Astrocyte (in vitro differentiated cells and primary cell): ENCODE data around the gene CAPN11. TPM values are rescaled to one million over a fixed set of nuclear protein-coding genes. Genes with fewer than 3 reads are reported as not detected.

Experiments used
- DNase-seq: peaks from one replicate; pipeline ENCODE4 v3.0.0-alpha.2; 2010; ENCODE audit warnings: low read depth
- FAIRE-seq: peaks from 2 replicates; lab custom pipeline; 2011; peaks lifted over from hg19 to GRCh38; lab: Jason Lieb, UNC
- H2AFZ ChIP-seq: 2 replicates; pipeline ENCODE4 v1.6.0; 2012; ENCODE audit warnings: low read depth, low read length, inconsistent platforms
- H3K27ac ChIP-seq: 2 replicates; pipeline ENCODE4 v1.5.1; 2011; ENCODE audit warnings: low read depth, low read length, inconsistent platforms
- H3K27me3 ChIP-seq: 2 replicates; pipeline ENCODE4 v1.6.0; 2011; ENCODE audit warnings: low read length, inconsistent platforms; ENCODE audit not compliant: insufficient read depth
- H3K36me3 ChIP-seq: 2 replicates; pipeline ENCODE4 v1.5.1; 2011; ENCODE audit warnings: low read length, inconsistent platforms; ENCODE audit not compliant: insufficient read depth
- H3K4me1 ChIP-seq: 2 replicates; pipeline ENCODE4 v1.5.1; 2011; ENCODE audit warnings: low read length, inconsistent platforms; ENCODE audit not compliant: insufficient read depth
- H3K4me2 ChIP-seq: 2 replicates; pipeline ENCODE4 v1.6.0; 2012; ENCODE audit warnings: low read length, inconsistent platforms
- H3K4me3 ChIP-seq: 2 replicates; pipeline ENCODE4 v1.5.1; 2011; ENCODE audit warnings: low read depth, mild to moderate bottlenecking, low read length, inconsistent platforms; ENCODE audit not compliant: insufficient read depth
- H3K79me2 ChIP-seq: 2 replicates; pipeline ENCODE4 v1.6.0; 2012; ENCODE audit warnings: mild to moderate bottlenecking, low read length, inconsistent platforms; ENCODE audit not compliant: insufficient read depth
- H3K9ac ChIP-seq: 2 replicates; pipeline ENCODE4 v1.6.0; 2012; ENCODE audit warnings: mild to moderate bottlenecking, low read length, inconsistent platforms
- H3K9me3 ChIP-seq: 2 replicates; pipeline ENCODE4 v1.5.1; 2012; ENCODE audit warnings: low read depth, mild to moderate bottlenecking, low read length, inconsistent platforms; ENCODE audit not compliant: insufficient read depth
- H4K20me1 ChIP-seq: 2 replicates; pipeline ENCODE4 v1.6.0; 2012; ENCODE audit warnings: low read length, inconsistent platforms; ENCODE audit not compliant: insufficient read depth
- H3K27ac Mint-ChIP-seq: one replicate; pipeline ENCODE4 v1.8.0; 2021; ENCODE audit warnings: mild to moderate bottlenecking, mixed read lengths; ENCODE audit not compliant: unreplicated experiment
- H3K27me3 Mint-ChIP-seq: one replicate; pipeline ENCODE4 v1.8.0; 2021; ENCODE audit warnings: low read depth, mixed read lengths; ENCODE audit not compliant: unreplicated experiment
- H3K36me3 Mint-ChIP-seq: one replicate; pipeline ENCODE4 v1.8.0; 2021; ENCODE audit warnings: low read depth, mixed read lengths; ENCODE audit not compliant: unreplicated experiment
- H3K4me1 Mint-ChIP-seq: one replicate; pipeline ENCODE4 v1.8.0; 2021; ENCODE audit warnings: low read depth, mixed read lengths; ENCODE audit not compliant: unreplicated experiment
- H3K4me3 Mint-ChIP-seq: one replicate; pipeline ENCODE4 v1.8.0; 2021; ENCODE audit warnings: mild to moderate bottlenecking, moderate library complexity, mixed read lengths; ENCODE audit not compliant: unreplicated experiment
- H3K9me3 Mint-ChIP-seq: one replicate; pipeline ENCODE4 v1.8.0; 2021; ENCODE audit warnings: mild to moderate bottlenecking, mixed read lengths; ENCODE audit not compliant: unreplicated experiment
- CTCF ChIP-seq: IDR thresholded peaks from 2 replicates; pipeline ENCODE4 v1.5.1; 2011; ENCODE audit warnings: low read depth, mild to moderate bottlenecking, inconsistent platforms, low read length, moderate library complexity; ENCODE audit not compliant: insufficient read depth
- EZH2 ChIP-seq: IDR thresholded peaks from 2 replicates; pipeline ENCODE4 v1.6.1; 2012; ENCODE audit warnings: mild to moderate bottlenecking, low read length, inconsistent platforms; ENCODE audit not compliant: insufficient read depth
- total RNA-seq: library from RNA; stranded (reverse); gene quantifications from 2 replicates; pipeline ENCODE4 v1.2.1, GENCODE V29; 2021

The CAPN11 gene
- total RNA-seq, 1 donor from 2014 or later = not detected

- Mint-ChIP-seq H3K27ac (no peak overlapping the region), H3K36me3 (no peaks in the 10 kb centered on the region), H3K4me1 (peaks cover 7% of the 10 kb centered on the region), H3K9me3 (no peaks in the 10 kb centered on the region), H3K4me3 (no peak overlapping the region), H3K27me3 (peaks cover 2% of the 10 kb centered on the region)
- Histone ChIP-seq H3K79me2 (no peaks in the 10 kb centered on the region), H3K9ac (no peak overlapping the region), H3K27me3 (no peaks in the 10 kb centered on the region), H4K20me1 (no peaks in the 10 kb centered on the region), H3K36me3 (no peaks in the 10 kb centered on the region), H3K4me2 (no peak overlapping the region), H3K27ac (no peak overlapping the region), H3K4me3 (no peak overlapping the region), H3K4me1 (no peaks in the 10 kb centered on the region), H3K9me3 (no peaks in the 10 kb centered on the region), H2AFZ (no peak overlapping the region)
- DNase-seq (no peak), FAIRE-seq (no peak)
- TF ChIP-seq EZH2 (no peak), CTCF (no peak)
These were observed 44.5 kb downstream of the CAPN11 start for GRCh38 chr6:44202972-44203750.

- Histone ChIP-seq H3K79me2 (no peaks in the 10 kb centered on the region), H4K20me1 (no peaks in the 10 kb centered on the region), H3K36me3 (no peaks in the 10 kb centered on the region), H3K4me2 (no peak overlapping the region), H3K9me3 (no peaks in the 10 kb centered on the region), H3K27ac (no peak overlapping the region), H3K4me3 (no peak overlapping the region), H2AFZ (no peak overlapping the region), H3K27me3 (no peaks in the 10 kb centered on the region), H3K4me1 (no peaks in the 10 kb centered on the region), H3K9ac (no peak overlapping the region)
- FAIRE-seq (no peak), DNase-seq (no peak)
- no peak overlapping the region for H3K27ac Mint-ChIP-seq
- peaks cover 7% of the 10 kb centered on the region for H3K4me1 Mint-ChIP-seq
- no peaks in the 10 kb centered on the region for H3K36me3 Mint-ChIP-seq
- H3K27me3 Mint-ChIP-seq = peaks cover 6% of the 10 kb centered on the region
- H3K4me3 Mint-ChIP-seq = no peak overlapping the region
- no peak for TF ChIP-seq EZH2
- TF ChIP-seq CTCF = no peak
- no peaks in the 10 kb centered on the region for H3K9me3 Mint-ChIP-seq
These were observed 45.3 kb downstream of the CAPN11 start for GRCh38 chr6:44203955-44204354.

GRCh38 chr6:44207966-44208365, 49.3 kb downstream of the CAPN11 start:
- TF ChIP-seq CTCF (no peak), EZH2 (no peak)
- no peak for FAIRE-seq
- Histone ChIP-seq H3K36me3 (no peaks in the 10 kb centered on the region), H3K4me2 (no peak overlapping the region), H3K9ac (no peak overlapping the region), H3K9me3 (no peaks in the 10 kb centered on the region), H3K4me1 (no peaks in the 10 kb centered on the region), H3K27me3 (peaks cover 4% of the 10 kb centered on the region), H3K79me2 (no peaks in the 10 kb centered on the region), H4K20me1 (no peaks in the 10 kb centered on the region), H3K4me3 (no peak overlapping the region), H2AFZ (no peak overlapping the region), H3K27ac (no peak overlapping the region)
- H3K27ac Mint-ChIP-seq = no peak overlapping the region
- H3K4me3 Mint-ChIP-seq = no peak overlapping the region
- no peak for DNase-seq
- H3K36me3 Mint-ChIP-seq = no peaks in the 10 kb centered on the region
- H3K27me3 Mint-ChIP-seq = peaks cover 8% of the 10 kb centered on the region
- no peaks in the 10 kb centered on the region for H3K9me3 Mint-ChIP-seq
- H3K4me1 Mint-ChIP-seq = no peaks in the 10 kb centered on the region
